Measurements from ENCODE around the gene LMAN2.

GRCh38 chr5:177377851-177378776 is 26.6 kb upstream of the LMAN2 start:
- TF ChIP-seq POLR2AphosphoS5 (IDR thresholded peaks at IDR 0.05; ENCODE audit: insufficient read depth in 1 of 2, low read depth in 1 of 2) = no peak
- TF ChIP-seq, protein P1, sequence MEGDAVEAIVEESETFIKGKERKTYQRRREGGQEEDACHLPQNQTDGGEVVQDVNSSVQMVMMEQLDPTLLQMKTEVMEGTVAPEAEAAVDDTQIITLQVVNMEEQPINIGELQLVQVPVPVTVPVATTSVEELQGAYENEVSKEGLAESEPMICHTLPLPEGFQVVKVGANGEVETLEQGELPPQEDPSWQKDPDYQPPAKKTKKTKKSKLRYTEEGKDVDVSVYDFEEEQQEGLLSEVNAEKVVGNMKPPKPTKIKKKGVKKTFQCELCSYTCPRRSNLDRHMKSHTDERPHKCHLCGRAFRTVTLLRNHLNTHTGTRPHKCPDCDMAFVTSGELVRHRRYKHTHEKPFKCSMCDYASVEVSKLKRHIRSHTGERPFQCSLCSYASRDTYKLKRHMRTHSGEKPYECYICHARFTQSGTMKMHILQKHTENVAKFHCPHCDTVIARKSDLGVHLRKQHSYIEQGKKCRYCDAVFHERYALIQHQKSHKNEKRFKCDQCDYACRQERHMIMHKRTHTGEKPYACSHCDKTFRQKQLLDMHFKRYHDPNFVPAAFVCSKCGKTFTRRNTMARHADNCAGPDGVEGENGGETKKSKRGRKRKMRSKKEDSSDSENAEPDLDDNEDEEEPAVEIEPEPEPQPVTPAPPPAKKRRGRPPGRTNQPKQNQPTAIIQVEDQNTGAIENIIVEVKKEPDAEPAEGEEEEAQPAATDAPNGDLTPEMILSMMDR (IDR thresholded peaks at IDR 0.05) = no peak
